ENCODE data around the gene UBASH3A.

UBASH3A gene

GRCh38 chr21:42384156-42384945, 19.4 kb upstream of the UBASH3A start:
- no peak for DNase-seq (ENCODE audit: low read depth in 2 of 2)
- no peak for TF ChIP-seq CTCF (IDR thresholded peaks at IDR 0.05; ENCODE audit: low read depth, low read length)
- no peak overlapping the region for H3K4me3 ChIP-seq (replicated peaks in 1 of 2; ENCODE audit: low read depth in 2 of 2, low read length in 2 of 2)

- no peak overlapping the region for H3K4me3 ChIP-seq (replicated peaks in 1 of 2; ENCODE audit: low read depth in 2 of 2, low read length in 2 of 2)
- DNase-seq (ENCODE audit: low read depth in 2 of 2), result no peak
- TF ChIP-seq CTCF (IDR thresholded peaks at IDR 0.05; ENCODE audit: low read depth, low read length), result no peak
Observed at GRCh38 chr21:42384989-42385388, 18.7 kb upstream of the UBASH3A start.

- no peak for TF ChIP-seq CTCF (IDR thresholded peaks at IDR 0.05; ENCODE audit: low read depth, low read length)
- no peak for DNase-seq (ENCODE audit: low read depth in 2 of 2)
Observed at GRCh38 chr21:42385619-42386018, 18.1 kb upstream of the UBASH3A start.

GRCh38 chr21:42386034-42386591, 17.6 kb upstream of the UBASH3A start:
- no peak for DNase-seq (ENCODE audit: low read depth in 2 of 2)
- no peak overlapping the region for H3K4me3 ChIP-seq (replicated peaks in 1 of 2; ENCODE audit: low read depth in 2 of 2, low read length in 2 of 2)
- TF ChIP-seq CTCF (IDR thresholded peaks at IDR 0.05; ENCODE audit: low read depth, low read length), result no peak

More at GRCh38 chr21:42385619-42386018, 18.1 kb upstream of the UBASH3A start:
- H3K4me3 ChIP-seq (replicated peaks in 1 of 2; ENCODE audit: low read depth in 2 of 2, low read length in 2 of 2), result no peak overlapping the region

- DNase-seq (ENCODE audit: low read depth in 2 of 2), result no peak
- no peak for TF ChIP-seq CTCF (IDR thresholded peaks at IDR 0.05; ENCODE audit: low read depth, low read length)
- no peak overlapping the region for H3K4me3 ChIP-seq (replicated peaks in 1 of 2; ENCODE audit: low read depth in 2 of 2, low read length in 2 of 2)
Observed at GRCh38 chr21:42387164-42387563, 16.5 kb upstream of the UBASH3A start.

GRCh38 chr21:42387843-42388340, 15.8 kb upstream of the UBASH3A start:
- no peak overlapping the region for H3K4me3 ChIP-seq (replicated peaks in 1 of 2; ENCODE audit: low read depth in 2 of 2, low read length in 2 of 2)
- no peak for DNase-seq (ENCODE audit: low read depth in 2 of 2)
- no peak for TF ChIP-seq CTCF (IDR thresholded peaks at IDR 0.05; ENCODE audit: low read depth, low read length)

Measured in cardiac fibroblast (primary cell).